SK-MEL-5 (cell line): ENCODE data around the gene LMNB1. TPM values are rescaled to one million over a fixed set of nuclear protein-coding genes. Genes with fewer than 3 reads are reported as not detected.
"Not testable (repeated sequence)": the region's sequence is repeated elsewhere in the genome, so short reads cannot be mapped to it uniquely, and the experiment has no call there.

ENCODE experiments used
- DNase-seq: peaks from one replicate; pipeline ENCODE4 v3.0.0-alpha.2; 2016; ENCODE audit warnings: low read depth, low spot score
- in situ Hi-C: cut with HindIII; loops from 2 replicates; pipeline ENCODE4 v1.10.0; 2016; ENCODE audit warnings: low sequenced_read_pairs, high pct_unique_total_duplicates, low pct_unique_long_range_greater_than_20kb
- polyA plus RNA-seq, 2 experiments: library from polyadenylated mRNA; depleted of rRNA; stranded (reverse); fragments of >200 nt; gene quantifications; 2 replicates each; pipeline ENCODE4 v1.2.3, GENCODE V29; 2015
- total RNA-seq: library from RNA; depleted of rRNA; stranded (reverse); fragments of >200 nt; shearing (Covaris generic); gene quantifications from 2 replicates; pipeline ENCODE4 v1.2.3, GENCODE V29; 2014; rRNA removed

Gene LMNB1
- 44.2 and 44.6 TPM in 2 replicates for total RNA-seq
- polyA plus RNA-seq (2015; cell fraction: cytosol; rRNA removed), result 71.0 and 114 TPM in 2 replicates
- 23.7 and 34.7 TPM in 2 replicates for polyA plus RNA-seq (2015; cell fraction: nucleus; rRNA removed)

- in situ Hi-C loops, result no loop called here
- peak; percentile 95 for DNase-seq
Measured at GRCh38 chr5:126776499-126777256, at the start of gene LMNB1. Gene LMNB1, plus strand, starts transcription at chr5:126777136. Its CDS starts 373 bp downstream, at chr5:126777509.

GRCh38 chr5:126732716-126733115, 44.2 kb upstream of the LMNB1 start:
- in situ Hi-C loops, result no loop called here
- no peak for DNase-seq

- not testable (repeated sequence) for DNase-seq
Measured at GRCh38 chr5:126734573-126734972, 42.4 kb upstream of the LMNB1 start.

GRCh38 chr5:126736141-126736540, 40.8 kb upstream of the LMNB1 start:
- in situ Hi-C loops, result no loop called here
- DNase-seq, result no peak

More at GRCh38 chr5:126734573-126734972, 42.4 kb upstream of the LMNB1 start:
- in situ Hi-C loops, result not testable (repeated sequence)

GRCh38 chr5:126741361-126741760, 35.6 kb upstream of the LMNB1 start:
- in situ Hi-C loops, result no loop called here
- DNase-seq, result no peak

GRCh38 chr5:126742425-126742824, 34.5 kb upstream of the LMNB1 start:
- in situ Hi-C loops, result no loop called here
- no peak for DNase-seq

- no peak for DNase-seq
- in situ Hi-C loops, result no loop called here
Measured at GRCh38 chr5:126744836-126745235, 32.1 kb upstream of the LMNB1 start.

GRCh38 chr5:126745259-126745992, 31.5 kb upstream of the LMNB1 start:
- no peak for DNase-seq
- in situ Hi-C loops, result no loop called here

- DNase-seq, result no peak
- in situ Hi-C loops, result no loop called here
Measured at GRCh38 chr5:126746290-126746689, 30.6 kb upstream of the LMNB1 start.

- in situ Hi-C loops, result no loop called here
Measured at GRCh38 chr5:126752081-126752785, 24.7 kb upstream of the LMNB1 start.

GRCh38 chr5:126753227-126753626, 23.7 kb upstream of the LMNB1 start:
- in situ Hi-C loops, result no loop called here
- no peak for DNase-seq

More at GRCh38 chr5:126752081-126752785, 24.7 kb upstream of the LMNB1 start:
- DNase-seq, result no peak

- in situ Hi-C loops, result no loop called here
- DNase-seq, result no peak
Measured at GRCh38 chr5:126754609-126755008, 22.3 kb upstream of the LMNB1 start.

- no peak for DNase-seq
- in situ Hi-C loops, result no loop called here
Measured at GRCh38 chr5:126755593-126755992, 21.3 kb upstream of the LMNB1 start.

- in situ Hi-C loops, result no loop called here
- DNase-seq, result no peak
Measured at GRCh38 chr5:126757713-126758357, 19.1 kb upstream of the LMNB1 start.

- no peak for DNase-seq
- in situ Hi-C loops, result no loop called here
Measured at GRCh38 chr5:126763371-126763770, 13.6 kb upstream of the LMNB1 start.

GRCh38 chr5:126769703-126770102, 7.2 kb upstream of the LMNB1 start:
- in situ Hi-C loops, result no loop called here
- no peak for DNase-seq

GRCh38 chr5:126773536-126773935, 3.4 kb upstream of the LMNB1 start:
- in situ Hi-C loops, result not testable (repeated sequence)

GRCh38 chr5:126774595-126774994, 2.3 kb upstream of the LMNB1 start:
- in situ Hi-C loops, DNase-seq: not testable (repeated sequence)

More at GRCh38 chr5:126773536-126773935, 3.4 kb upstream of the LMNB1 start:
- not testable (repeated sequence) for DNase-seq
